Stromal cell of bone marrow (primary cell): ENCODE data around the gene PPCS.
"Not testable (repeated sequence)": the region's sequence is repeated elsewhere in the genome, so short reads cannot be mapped to it uniquely, and the experiment has no call there.

Source experiments
- DNase-seq: peaks from one replicate; pipeline ENCODE4 v3.0.0-alpha.2; 2012; ENCODE audit warnings: low read depth

PPCS gene

GRCh38 chr1:42453386-42453785, 3.0 kb upstream of the PPCS start:
- DNase-seq: no peak

- DNase-seq: no peak
Measured at GRCh38 chr1:42454403-42454802, 1.9 kb upstream of the PPCS start.

- DNase-seq: no peak
Measured at GRCh38 chr1:42456754-42457089, 379 bp downstream of the PPCS start.

GRCh38 chr1:42461196-42461595, 4.9 kb downstream of the PPCS start:
- DNase-seq: no peak

- peak; percentile 98 for DNase-seq
Measured at GRCh38 chr1:42462828-42463763, 6.8 kb downstream of the PPCS start, which contains the start of gene CCDC30. Gene CCDC30, plus strand, starts transcription at chr1:42463286. Its CDS starts 17,266 bp downstream, at chr1:42480552.

- DNase-seq: no peak
Measured at GRCh38 chr1:42463921-42464320, 7.6 kb downstream of the PPCS start.

GRCh38 chr1:42466030-42466429, 9.7 kb downstream of the PPCS start:
- DNase-seq: no peak

GRCh38 chr1:42469727-42470126, 13.4 kb downstream of the PPCS start:
- no peak for DNase-seq

- no peak for DNase-seq
Measured at GRCh38 chr1:42476605-42477004, 20.3 kb downstream of the PPCS start.

GRCh38 chr1:42477354-42477753, 21.0 kb downstream of the PPCS start:
- not testable (repeated sequence) for DNase-seq

- no peak for DNase-seq
Measured at GRCh38 chr1:42477775-42478174, 21.4 kb downstream of the PPCS start.

- no peak for DNase-seq
Measured at GRCh38 chr1:42479621-42480020, 23.3 kb downstream of the PPCS start.

- no peak for DNase-seq
Measured at GRCh38 chr1:42480921-42481320, 24.6 kb downstream of the PPCS start.

GRCh38 chr1:42482635-42483153, 26.4 kb downstream of the PPCS start:
- DNase-seq: no peak

GRCh38 chr1:42484382-42484781, 28.0 kb downstream of the PPCS start:
- DNase-seq: peak; percentile 67

GRCh38 chr1:42490237-42490636, 33.9 kb downstream of the PPCS start:
- no peak for DNase-seq

- not testable (repeated sequence) for DNase-seq
Measured at GRCh38 chr1:42502031-42502430, 45.7 kb downstream of the PPCS start.

GRCh38 chr1:42504535-42505128, 48.3 kb downstream of the PPCS start:
- no peak for DNase-seq

- DNase-seq: no peak
Measured at GRCh38 chr1:42506576-42506975, 50.2 kb downstream of the PPCS start.
